Skeletal muscle cell (primary cell): ENCODE data around the gene MRGPRF.

Experiments used
- DNase-seq: peaks from one replicate; pipeline ENCODE4 v3.0.0-alpha.2; 2010; ENCODE audit warnings: low read depth
- H3K4me3 ChIP-seq: 2 replicates; pipeline ENCODE4 v1.5.1; 2011; ENCODE audit warnings: low read depth, mild to moderate bottlenecking, control low read depth, low read length, moderate library complexity

MRGPRF gene

GRCh38 chr11:68994894-68995285, 18.2 kb downstream of the MRGPRF start:
- H3K4me3 ChIP-seq, result no peak overlapping the region
- no peak for DNase-seq

GRCh38 chr11:68994161-68994893, 18.7 kb downstream of the MRGPRF start:
- no peak overlapping the region for H3K4me3 ChIP-seq
- no peak for DNase-seq

- no peak overlapping the region for H3K4me3 ChIP-seq
- DNase-seq, result no peak
Measured at GRCh38 chr11:68993546-68993945, 19.5 kb downstream of the MRGPRF start.

DNA sequence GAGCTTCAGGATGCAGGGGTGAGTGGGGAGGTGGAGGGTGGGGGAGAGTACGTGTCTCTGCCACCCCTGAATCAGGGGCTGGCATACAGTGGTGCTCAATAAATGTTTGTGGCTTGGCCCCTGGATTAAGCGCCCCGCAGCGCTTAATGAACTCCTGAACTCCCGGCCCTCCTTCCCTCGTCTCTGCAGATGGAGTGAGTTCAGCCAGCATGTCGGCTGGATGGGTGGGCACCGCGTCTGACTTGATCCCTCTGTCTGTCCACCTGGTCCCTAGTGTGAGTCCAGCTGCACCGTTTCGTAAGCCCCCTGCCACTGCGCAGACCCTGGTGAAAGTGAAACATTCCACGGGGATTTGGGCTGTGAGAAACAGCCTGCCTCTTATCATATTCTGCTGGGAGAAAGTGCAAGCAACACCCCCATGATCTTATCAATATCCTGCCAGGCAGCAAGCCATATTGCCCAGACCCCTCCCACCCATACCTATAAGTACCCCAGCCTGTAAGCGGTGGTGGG, 20.2 kb downstream of the MRGPRF start:
- H3K4me3 ChIP-seq, result no peak overlapping the region
- no peak for DNase-seq

DNA sequence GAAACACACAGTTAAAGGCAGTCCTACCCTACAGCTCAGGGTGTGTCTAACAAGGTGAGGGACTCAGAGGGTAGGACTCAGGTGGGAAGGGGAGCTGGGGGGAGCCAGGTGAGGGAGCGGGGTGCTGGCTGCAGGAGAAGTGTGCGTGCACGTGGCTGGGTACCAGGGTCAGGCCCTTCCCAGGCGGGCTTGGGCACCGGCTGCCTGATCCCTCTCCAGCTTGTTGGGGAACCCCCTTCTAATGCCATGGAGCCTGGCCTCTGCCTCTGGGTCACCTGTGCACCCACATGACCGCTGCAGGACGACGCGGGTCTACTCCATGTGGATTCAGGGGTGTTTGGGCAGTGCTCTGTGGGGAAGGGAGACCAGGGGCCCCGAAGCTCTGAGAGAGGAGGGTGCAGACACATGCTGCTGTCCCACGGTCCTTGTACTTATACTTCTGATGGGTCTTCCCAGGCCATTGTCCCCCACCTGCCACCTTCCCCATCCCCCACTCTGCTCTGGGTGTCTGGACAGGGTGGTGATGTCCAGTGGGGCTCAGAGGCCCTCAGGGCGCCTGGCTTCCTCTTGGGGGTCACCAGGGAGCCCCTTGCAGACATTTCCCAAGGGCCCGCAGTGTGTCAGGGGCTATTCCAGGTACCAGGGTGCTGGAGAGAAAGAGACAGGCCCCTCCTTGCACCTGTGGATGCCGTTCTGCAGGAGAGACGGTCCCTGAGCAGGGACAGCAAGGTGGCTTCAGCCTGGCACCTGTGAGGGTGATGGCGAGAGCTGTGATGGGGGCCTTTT, 21.9 kb downstream of the MRGPRF start:
- no peak overlapping the region for H3K4me3 ChIP-seq
- no peak for DNase-seq

DNA sequence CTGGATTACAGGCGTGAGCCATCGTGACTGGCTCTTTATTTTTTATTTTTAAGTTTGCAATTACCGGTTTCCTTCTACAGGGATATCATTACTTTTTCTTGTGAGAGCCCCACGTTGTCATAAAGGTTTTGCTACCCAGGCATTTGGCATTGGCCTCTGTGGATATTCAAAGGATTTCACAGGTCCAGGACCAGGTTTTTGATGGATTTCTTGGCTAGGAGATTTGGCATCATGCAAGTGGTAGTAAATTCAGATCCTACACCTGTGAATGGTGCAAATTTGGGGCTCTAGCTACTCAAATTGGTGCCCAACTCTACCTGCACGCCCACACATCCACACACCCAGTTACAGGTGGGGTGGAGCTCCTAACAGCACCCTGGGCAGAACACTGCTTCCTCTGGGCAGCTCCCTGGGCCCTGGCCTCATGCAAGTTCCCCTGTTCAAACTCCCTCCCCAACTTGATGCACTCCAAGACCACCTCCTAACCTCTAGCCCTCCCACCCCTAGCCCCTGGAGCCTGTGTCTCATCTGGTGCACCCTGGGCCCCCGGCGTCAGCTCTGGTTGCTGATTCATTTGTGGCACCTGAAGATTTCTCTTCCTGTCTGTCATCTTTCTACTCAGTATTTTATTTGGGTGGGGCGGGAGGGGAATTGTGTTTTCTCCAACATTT, 23.0 kb downstream of the MRGPRF start:
- H3K4me3 ChIP-seq, result no peak overlapping the region
- no peak for DNase-seq

- H3K4me3 ChIP-seq, result no peak overlapping the region
- DNase-seq, result no peak
Measured at GRCh38 chr11:68988491-68988890, 24.6 kb downstream of the MRGPRF start.

- H3K4me3 ChIP-seq, result no peak overlapping the region
- no peak for DNase-seq
Measured at GRCh38 chr11:68987211-68987610, 25.8 kb downstream of the MRGPRF start.

DNA sequence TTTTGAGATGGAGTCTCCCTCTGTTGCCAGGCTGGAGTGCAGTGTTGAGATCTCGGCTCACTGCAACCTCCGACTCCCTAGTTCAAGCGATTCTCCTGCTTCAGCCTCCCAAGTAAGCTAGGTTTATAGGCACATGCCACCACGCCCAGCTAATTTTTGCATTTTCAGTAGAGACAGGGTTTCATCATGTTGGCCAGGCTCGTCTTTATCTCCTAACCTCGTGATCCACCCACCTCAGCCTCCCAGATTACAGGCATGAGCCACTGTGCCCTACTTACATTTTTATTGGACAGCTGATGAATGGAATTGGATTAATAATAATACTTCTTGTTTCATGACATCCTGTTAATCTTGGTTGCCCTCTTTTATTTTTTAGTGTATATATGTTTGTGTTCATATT, 29.2 kb downstream of the MRGPRF start:
- DNase-seq, result no peak
- H3K4me3 ChIP-seq, result no peak overlapping the region

- H3K4me3 ChIP-seq, result no peak overlapping the region
- DNase-seq, result no peak
Measured at GRCh38 chr11:68982134-68982533, 30.9 kb downstream of the MRGPRF start.

GRCh38 chr11:68980776-68981065, 32.3 kb downstream of the MRGPRF start, which contains the start of gene MRGPRD:
TSS of gene MRGPRD (minus strand) at chr11:68980986. CDS start at chr11:68980986, 0 bp downstream.
- DNase-seq, result no peak
- H3K4me3 ChIP-seq, result no peak within 1 kb of the TSS

GRCh38 chr11:68979931-68980775, 32.9 kb downstream of the MRGPRF start:
- DNase-seq, result no peak
- H3K4me3 ChIP-seq, result no peak overlapping the region

GRCh38 chr11:68978931-68979594, 34.0 kb downstream of the MRGPRF start:
- no peak for DNase-seq
- no peak overlapping the region for H3K4me3 ChIP-seq

DNA sequence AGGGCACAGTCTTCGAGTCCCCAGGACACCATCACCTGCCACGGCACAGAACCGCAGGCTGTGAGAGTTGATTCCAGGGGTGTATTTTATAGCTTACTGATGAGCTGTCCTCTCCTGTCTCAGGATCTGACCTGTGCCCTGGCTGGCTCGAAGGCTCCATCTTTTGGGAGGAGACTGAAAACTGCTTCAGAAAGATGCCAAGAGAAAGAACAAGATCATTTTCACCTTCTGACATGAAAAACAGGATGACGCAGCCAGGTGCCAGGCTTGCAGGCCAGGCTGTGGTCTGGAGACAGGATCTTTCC, 34.5 kb downstream of the MRGPRF start:
- no peak overlapping the region for H3K4me3 ChIP-seq
- DNase-seq, result no peak

GRCh38 chr11:68977781-68978625, 35.0 kb downstream of the MRGPRF start:
- no peak for DNase-seq
- H3K4me3 ChIP-seq, result no peak overlapping the region

GRCh38 chr11:68976563-68976962, 36.5 kb downstream of the MRGPRF start:
- H3K4me3 ChIP-seq, result no peak overlapping the region
- DNase-seq, result no peak

- DNase-seq, result no peak
- H3K4me3 ChIP-seq, result no peak overlapping the region
Measured at GRCh38 chr11:68976095-68976494, 37.0 kb downstream of the MRGPRF start.

DNA sequence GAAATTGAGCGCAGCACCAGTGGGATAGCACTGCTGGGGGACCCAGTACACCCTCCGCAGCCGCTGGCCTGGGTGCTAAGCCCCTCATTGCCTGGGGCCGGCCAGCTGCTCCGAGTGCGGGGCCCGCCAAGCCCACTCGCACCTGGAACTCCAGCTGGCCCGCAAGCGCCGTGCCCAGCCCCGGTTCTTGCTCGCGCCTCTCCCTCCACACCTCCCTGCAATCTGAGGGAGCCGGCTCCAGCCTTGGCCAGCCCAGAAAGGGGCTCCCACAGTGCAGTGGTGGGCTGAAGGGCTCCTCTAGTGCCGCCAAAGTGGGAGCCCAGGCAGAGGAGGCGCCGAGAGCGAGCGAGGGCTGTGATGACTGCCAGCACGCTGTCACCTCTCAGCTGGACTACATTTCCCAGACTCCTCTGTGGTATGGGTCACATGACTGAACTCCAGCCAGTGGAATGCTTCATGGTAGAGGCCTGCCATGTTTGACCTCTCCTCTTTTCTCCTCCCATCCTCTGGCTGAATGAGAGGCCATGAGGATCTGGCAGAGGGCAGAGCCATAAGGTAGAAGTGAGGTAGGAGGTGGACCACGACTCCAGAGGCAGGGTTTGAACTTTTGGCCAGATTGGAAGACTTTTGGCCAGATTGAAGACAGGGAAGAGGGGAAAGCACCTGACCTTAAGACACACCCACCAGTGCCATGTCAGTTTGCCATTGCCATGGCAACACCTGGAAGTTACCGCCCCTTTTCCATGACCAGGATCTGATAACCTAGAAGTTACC, 38.4 kb downstream of the MRGPRF start:
- H3K4me3 ChIP-seq, result no peak overlapping the region
- DNase-seq, result no peak
